ENCODE measurements around the gene TRMT6.

Gene TRMT6

DNA sequence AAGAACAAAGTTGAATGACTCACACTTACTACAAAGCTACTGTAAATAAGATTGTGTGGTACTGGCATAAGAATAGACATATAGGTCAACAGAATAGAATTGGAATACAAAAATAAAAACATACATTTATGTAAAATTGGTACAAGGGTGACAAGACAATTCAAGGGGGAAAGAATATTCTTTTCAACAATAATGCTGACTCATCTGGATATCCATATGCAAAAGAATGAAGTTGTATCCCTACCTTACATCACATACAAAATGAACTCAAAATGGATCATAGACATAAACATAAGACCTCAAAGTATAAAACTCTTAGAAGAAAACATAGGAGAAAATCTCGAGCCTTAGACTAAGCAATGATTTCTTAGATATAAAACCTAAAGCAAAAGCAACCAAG, 50.9 kb downstream of the TRMT6 start:
- DNase-seq (ENCODE audit: low read depth in 2 of 2), result no peak

- no peak for DNase-seq (ENCODE audit: low read depth in 2 of 2)
Measured at GRCh38 chr20:5895626-5896025, 54.7 kb downstream of the TRMT6 start.

- DNase-seq (ENCODE audit: low read depth in 2 of 2), result no peak
Measured at GRCh38 chr20:5893621-5894020, 56.7 kb downstream of the TRMT6 start.

- DNase-seq (ENCODE audit: low read depth in 2 of 2), result no peak
Measured at GRCh38 chr20:5893052-5893451, 57.3 kb downstream of the TRMT6 start.

DNA sequence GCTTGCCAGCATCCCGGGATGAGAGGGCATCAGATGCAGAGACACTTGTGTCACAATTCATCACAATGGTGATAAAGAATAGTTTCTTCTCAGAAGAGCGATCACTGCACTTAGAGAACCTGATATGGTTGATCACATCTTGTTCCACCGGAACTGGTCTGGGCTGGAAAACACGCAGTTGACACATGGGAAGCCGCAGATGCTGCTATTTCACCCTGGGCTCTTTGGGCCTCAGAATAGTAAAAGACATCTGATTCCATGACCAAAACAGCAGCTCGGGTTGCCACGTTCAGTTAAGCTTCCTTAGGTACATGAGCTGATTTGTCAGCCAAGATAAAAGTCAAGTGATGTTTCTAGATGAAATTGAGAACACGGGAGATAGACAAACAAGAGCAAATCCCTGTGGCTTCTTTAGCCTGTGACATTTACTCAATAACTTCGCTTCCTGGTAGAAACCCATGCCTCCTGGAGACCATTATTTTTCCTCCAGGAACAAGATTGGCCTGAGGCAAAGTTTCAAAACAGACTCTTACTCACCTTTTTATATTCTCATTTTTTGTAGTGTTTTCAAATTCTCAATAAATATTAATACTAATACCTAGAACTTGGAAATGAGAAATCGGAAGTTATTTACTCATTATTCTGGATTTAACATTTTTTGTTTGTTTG, 59.4 kb downstream of the TRMT6 start:
- DNase-seq (ENCODE audit: low read depth in 2 of 2), result no peak

DNA sequence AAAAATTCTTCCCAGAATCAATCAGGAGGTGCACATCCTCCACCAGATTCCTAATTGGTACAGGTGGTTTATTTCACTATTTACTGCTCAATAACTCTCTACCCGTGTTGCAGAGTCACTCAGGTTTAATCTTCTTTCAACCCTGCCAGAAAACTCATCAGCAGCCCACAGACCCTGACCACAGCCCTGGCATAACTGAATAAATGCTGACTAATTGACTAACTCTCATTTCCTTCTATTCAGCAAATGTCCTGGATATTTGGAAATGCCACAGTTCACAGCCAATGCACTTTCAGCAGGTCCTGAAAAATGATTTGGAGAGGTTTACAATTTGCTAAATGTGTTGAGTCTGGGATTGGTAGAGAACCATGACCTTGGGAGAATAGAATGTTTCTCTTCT, 62.3 kb downstream of the TRMT6 start:
- DNase-seq (ENCODE audit: low read depth in 2 of 2), result no peak

- no peak for DNase-seq (ENCODE audit: low read depth in 2 of 2)
Measured at GRCh38 chr20:5887386-5887785, 62.9 kb downstream of the TRMT6 start.

Data from stimulated activated CD4-positive, alpha-beta T cell treated with anti-CD3 and anti-CD28 coated beads, Interleukin-1b, Interleukin-23, amount 100 ng/mL, for 1 hour (primary cell).